Activated naive CD4-positive, alpha-beta T cell treated with anti-CD3 and anti-CD28 coated beads, Interleukin-2, amount 50 U/mL, for 16 hours (primary cell): ENCODE data around the gene IRS2.

Experiments used
- DNase-seq: peaks from one replicate; pipeline ENCODE4 v3.0.0-alpha.2; 2020

The IRS2 gene

GRCh38 chr13:109804654-109805053 is 18.3 kb upstream of the IRS2 start:
- no peak for DNase-seq

GRCh38 chr13:109803825-109804224 is 17.4 kb upstream of the IRS2 start:
- DNase-seq, result no peak

- no peak for DNase-seq
Observed at GRCh38 chr13:109802936-109803335, 16.6 kb upstream of the IRS2 start.

GRCh38 chr13:109795011-109795410 is 8.6 kb upstream of the IRS2 start:
- no peak for DNase-seq

- DNase-seq, result no peak
Observed at GRCh38 chr13:109794095-109794494, 7.7 kb upstream of the IRS2 start.

GRCh38 chr13:109792416-109793059 is 6.2 kb upstream of the IRS2 start:
- DNase-seq, result no peak

GRCh38 chr13:109790942-109791605 is 4.7 kb upstream of the IRS2 start:
- no peak for DNase-seq

GRCh38 chr13:109790086-109790485 is 3.7 kb upstream of the IRS2 start:
- no peak for DNase-seq

- no peak for DNase-seq
Observed at GRCh38 chr13:109789262-109789661, 2.9 kb upstream of the IRS2 start.

- DNase-seq, result no peak
Observed at GRCh38 chr13:109788372-109789111, 2.2 kb upstream of the IRS2 start.

- DNase-seq, result peak; percentile 39
Observed at GRCh38 chr13:109787135-109787954, 962 bp upstream of the IRS2 start.

- no peak for DNase-seq
Observed at GRCh38 chr13:109785892-109786450, 412 bp downstream of the IRS2 start.

GRCh38 chr13:109785141-109785891 is 1.1 kb downstream of the IRS2 start:
- DNase-seq, result peak; percentile 57

- DNase-seq, result peak; percentile 76
Observed at GRCh38 chr13:109784590-109785140, 1.7 kb downstream of the IRS2 start.

- DNase-seq, result no peak
Observed at GRCh38 chr13:109783815-109784589, 2.4 kb downstream of the IRS2 start.

- no peak for DNase-seq
Observed at GRCh38 chr13:109783447-109783814, 3.0 kb downstream of the IRS2 start.

GRCh38 chr13:109782823-109783431 is 3.5 kb downstream of the IRS2 start:
- no peak for DNase-seq

- no peak for DNase-seq
Observed at GRCh38 chr13:109782066-109782822, 4.1 kb downstream of the IRS2 start.

GRCh38 chr13:109781384-109782065 is 4.9 kb downstream of the IRS2 start:
- no peak for DNase-seq
